GM19372 (cell line): Measurements from ENCODE around the gene CMTM8.
"Not testable (repeated sequence)": the region's sequence is repeated elsewhere in the genome, so short reads cannot be mapped to it uniquely, and the experiment has no call there.

Experiments
- ATAC-seq: cut with Tn5 transposase; IDR thresholded peaks from one replicate; pipeline ENCODE4 v1.9.1; 2021; ENCODE audit warnings: mild to moderate bottlenecking, low read depth, moderate library complexity; ENCODE audit not compliant: unreplicated experiment

Gene CMTM8

DNA sequence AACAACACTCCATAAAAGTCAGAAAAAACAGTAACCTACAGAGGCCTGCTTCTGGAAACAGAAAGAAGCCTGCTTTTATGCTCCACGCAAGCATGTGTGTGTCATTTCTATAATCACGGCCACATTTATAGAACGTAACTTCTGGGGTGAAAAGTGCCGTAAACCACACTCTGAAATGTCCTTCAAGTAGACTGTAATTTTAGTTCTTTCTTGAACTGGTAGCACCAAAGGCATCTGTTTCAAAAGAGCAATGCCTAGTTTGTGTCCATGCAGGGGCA lies 133.7 kb downstream of the CMTM8 start:
- no peak for ATAC-seq

DNA sequence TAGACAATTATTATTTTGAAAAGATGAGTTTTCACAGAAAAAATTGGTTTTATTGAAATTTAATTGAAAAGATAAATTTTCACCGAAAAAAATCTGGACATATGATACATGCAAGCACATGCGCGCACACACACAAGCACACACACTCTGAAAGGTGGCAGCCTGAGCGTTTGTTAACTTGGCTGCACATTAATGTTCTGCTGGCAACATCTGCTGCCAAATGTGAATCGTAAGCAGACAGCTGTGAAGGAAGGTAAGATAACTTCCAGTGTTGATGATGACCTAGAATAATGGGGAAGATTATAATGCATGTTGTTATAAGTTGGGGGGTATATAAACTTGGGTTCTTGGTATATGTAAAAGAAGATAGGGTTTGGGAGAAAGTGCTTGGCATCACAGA lies 134.8 kb downstream of the CMTM8 start:
- ATAC-seq, result no peak

DNA sequence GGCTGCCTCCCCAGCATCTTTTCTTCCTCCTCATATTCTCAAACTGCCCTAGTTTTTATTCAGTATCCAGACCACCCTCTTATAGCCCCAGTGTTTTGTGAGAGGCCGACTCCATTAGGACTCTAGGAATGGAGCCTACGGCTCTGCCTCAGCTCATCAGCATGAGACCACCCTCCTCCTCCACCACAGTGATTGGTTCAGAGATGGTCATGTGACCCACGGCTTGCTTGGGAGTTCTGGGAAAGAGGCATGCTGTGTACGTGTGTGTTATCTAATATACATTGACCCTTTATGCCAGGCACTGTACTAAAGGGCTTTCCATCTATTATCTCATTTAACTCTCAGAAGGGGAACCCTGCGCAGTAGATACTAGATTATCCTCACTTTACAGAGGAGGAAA lies 135.4 kb downstream of the CMTM8 start:
- no peak for ATAC-seq

- no peak for ATAC-seq
Measured at GRCh38 chr3:32374788-32375595, 136.5 kb downstream of the CMTM8 start.

- ATAC-seq, result no peak
Measured at GRCh38 chr3:32375596-32375930, 137.1 kb downstream of the CMTM8 start.

GRCh38 chr3:32376115-32376514 lies 137.6 kb downstream of the CMTM8 start:
- ATAC-seq, result no peak

DNA sequence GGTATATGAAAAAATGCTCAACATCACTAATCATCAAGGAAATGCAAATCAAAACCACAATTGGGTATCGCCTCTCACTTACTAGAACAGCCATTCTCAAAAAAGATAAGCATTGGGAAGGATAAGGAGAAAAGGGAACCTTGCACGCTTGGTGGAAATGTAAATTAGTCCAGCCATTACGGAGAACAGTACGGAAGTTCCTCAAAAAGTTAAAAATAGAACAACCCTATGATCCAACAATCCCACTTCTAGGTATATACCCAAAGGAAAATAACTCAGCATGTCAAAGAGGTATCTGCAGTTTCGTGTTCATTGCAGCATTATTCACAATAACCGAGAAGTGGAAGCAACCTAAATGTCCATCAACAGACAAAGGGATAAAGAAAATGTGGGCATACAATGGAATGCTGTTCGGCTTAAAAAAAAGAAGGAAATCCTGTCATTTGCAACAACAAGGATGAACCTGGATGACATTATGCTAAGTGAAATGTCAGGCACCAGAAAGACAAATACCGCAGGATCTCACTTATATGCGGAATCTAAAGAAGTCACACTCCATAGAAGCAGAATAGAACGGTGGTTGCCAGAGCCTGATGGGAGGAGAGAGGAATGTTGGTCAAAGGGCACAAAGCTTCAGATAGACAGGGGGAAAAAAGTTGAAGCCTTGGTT lies 141.5 kb downstream of the CMTM8 start:
- no peak for ATAC-seq

GRCh38 chr3:32381922-32382321 lies 143.4 kb downstream of the CMTM8 start:
- no peak for ATAC-seq

GRCh38 chr3:32383136-32383711 lies 144.7 kb downstream of the CMTM8 start:
- ATAC-seq, result no peak

DNA sequence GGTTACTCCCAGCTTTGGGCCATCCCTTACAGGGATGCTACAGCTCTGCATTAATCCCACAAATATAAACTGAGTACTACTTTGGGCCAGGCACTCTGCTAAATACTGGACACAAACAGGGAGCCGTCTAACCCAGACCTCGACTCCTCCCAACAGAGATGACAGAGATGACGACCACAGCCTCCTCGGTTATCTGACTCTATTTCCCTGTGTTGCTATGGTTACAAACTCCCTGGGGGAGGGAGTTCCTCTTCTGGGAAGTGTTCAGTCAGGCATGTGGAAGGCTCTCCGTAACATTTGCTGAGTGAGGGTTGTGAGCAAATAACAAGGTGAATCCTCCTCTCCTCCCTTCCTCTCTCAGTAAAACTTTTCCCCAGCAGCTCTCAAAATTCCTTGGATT lies 146.5 kb downstream of the CMTM8 start:
- no peak for ATAC-seq

DNA sequence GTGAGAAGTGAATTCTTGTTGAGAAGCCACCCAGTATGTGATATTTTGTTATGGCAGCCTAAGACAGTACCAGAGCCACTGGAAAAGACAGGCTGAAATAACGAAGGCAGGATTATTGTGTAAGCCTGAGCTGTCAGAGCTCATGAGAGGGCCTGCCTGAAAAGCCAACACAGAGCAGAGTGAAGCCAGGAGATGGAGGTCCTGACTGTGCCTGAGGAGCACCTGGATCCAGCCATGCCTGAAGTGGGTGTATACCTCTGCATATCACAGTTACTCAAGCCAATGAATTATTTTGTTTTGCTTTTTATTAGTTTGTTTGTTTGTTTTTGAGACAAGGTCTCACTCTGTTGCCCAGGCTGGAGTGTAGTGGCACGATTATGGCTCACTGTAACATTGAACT lies 149.0 kb downstream of the CMTM8 start:
- no peak for ATAC-seq

- not testable (repeated sequence) for ATAC-seq
Measured at GRCh38 chr3:32389577-32389976, 151.1 kb downstream of the CMTM8 start.

DNA sequence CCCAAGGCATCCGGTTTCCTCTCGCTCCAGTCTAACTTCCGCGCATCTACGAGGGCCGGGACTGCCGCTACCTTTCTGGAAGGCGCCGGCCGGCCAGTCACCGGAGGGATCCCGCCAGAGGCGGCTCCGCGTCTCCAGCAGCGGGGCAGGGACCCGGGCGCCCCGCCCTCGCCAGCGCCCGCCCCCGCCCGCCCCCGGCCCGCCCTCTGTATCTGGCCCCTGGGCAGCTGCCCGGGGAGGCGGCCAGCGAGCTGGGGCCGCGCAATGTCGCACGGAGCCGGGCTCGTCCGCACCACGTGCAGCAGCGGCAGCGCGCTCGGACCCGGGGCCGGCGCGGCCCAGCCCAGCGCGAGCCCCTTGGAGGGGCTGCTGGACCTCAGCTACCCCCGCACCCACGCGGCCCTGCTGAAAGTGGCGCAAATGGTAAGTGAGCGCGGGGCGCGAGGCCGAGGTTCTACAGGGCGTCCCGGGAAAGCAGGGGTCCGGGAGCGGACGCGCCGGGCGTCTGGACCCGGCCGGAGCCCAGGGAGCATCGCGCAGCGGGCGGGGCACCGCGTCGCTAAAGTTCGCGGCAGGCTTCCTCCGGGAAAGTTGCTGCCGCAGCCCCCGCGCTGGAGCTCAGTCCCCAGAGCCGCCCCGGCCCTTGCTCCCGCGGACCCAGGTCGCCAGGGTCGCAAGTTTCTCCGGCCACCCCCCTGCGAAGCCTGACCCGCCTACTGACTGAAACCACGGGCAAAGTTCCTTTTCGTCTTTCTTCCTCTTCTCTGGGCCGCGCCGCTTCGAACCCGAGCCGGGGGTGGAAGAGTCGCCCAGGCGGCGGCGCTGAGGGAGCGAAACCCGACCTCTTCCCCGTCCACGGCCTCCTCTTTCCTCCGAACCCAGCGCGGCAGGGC lies 153.4 kb downstream of the CMTM8 start, which contains the start of gene CMTM7:
TSS of gene CMTM7 (plus strand) at position 211 of the 893 bp plus-strand sequence. CDS start at position 265, 54 bp downstream.
- peak; percentile 62 for ATAC-seq

GRCh38 chr3:32392536-32393302 lies 154.2 kb downstream of the CMTM8 start:
- no peak for ATAC-seq

DNA sequence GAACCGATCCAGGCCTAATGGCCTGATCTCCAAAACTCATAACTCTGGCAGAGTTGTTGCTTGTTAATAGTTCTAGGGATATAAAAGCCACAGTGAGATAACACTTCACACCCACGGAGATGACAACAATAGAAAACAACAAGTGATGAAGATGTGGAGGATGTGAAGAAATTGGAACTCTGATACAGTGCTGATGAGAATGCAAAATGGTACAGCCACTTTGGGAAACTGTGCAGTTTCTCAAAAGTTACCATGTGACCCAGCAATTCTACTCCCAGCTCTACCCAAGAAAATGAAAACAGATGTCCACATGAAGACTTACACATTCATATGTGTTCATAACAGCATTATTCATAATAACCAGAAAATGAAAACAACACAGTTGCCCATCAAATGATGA lies 157.0 kb downstream of the CMTM8 start:
- ATAC-seq, result no peak

DNA sequence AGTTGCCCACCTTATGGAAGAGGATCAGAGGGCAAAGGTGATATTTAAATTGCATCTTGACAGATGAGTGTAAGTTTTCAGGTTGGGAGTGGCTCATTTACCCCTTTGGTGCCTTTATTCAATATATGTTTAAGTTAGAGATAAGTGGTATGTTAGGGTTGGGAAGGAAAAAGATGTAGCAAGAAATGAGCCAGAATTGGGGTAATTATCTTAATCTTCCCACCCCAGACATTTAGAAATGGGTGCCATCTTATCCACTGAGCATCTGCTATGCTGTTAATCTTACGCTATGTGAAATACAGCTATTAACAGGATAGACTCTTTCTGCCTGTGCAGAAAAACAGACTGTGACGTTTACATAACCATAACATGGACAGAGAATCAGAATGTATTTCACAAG lies 159.5 kb downstream of the CMTM8 start:
- no peak for ATAC-seq

DNA sequence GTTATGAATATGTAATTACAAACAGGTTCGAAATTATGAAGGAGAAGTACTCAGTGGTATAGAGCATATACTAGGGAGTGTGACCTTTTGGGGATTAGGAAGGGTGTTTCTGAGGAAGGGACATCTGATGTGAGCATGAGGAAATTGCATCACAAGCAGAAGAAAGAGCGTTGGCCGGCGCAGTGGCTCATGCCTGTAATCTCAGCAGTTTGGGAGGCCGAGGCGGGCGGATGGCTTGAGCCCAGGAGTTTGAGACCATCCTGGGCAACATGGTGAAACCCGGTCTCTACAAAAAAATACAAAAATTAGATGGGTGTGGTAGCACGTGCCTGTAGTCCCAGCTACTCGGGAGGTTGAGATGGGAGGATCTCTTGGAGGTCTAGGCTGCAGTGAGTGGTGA lies 160.1 kb downstream of the CMTM8 start:
- no peak for ATAC-seq

GRCh38 chr3:32399030-32399620 lies 160.6 kb downstream of the CMTM8 start:
- ATAC-seq, result no peak

- no peak for ATAC-seq
Measured at GRCh38 chr3:32401126-32401525, 162.6 kb downstream of the CMTM8 start.

DNA sequence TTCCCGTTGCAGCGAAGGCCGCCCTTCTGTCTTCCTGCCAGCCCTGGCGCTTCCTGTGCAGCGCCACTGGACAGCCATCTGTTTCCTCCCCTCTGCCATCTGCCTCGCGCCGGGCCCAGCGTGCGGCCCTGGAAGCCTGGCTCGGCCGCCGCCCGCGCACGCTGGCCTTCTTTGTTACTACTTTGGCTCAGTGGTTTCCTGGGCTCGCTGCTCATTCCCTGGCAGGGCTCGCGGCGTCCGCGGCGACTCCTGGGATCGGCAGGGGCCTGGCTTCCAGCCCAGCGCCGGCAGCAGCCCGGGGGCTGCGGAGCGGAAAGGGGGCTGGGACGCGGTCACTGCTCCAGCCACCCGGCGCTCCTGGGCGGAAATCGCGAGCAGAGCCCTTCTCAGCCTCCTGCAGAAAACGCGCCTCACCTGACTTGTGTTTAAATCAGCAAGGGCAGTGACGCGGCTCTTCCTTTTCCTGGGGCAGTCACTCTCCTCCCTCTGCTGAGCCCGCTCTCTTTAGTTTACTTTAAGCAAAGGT lies 163.1 kb downstream of the CMTM8 start:
- peak; percentile 74 for ATAC-seq
